ENCODE measurements around the gene TM2D3.

DNA sequence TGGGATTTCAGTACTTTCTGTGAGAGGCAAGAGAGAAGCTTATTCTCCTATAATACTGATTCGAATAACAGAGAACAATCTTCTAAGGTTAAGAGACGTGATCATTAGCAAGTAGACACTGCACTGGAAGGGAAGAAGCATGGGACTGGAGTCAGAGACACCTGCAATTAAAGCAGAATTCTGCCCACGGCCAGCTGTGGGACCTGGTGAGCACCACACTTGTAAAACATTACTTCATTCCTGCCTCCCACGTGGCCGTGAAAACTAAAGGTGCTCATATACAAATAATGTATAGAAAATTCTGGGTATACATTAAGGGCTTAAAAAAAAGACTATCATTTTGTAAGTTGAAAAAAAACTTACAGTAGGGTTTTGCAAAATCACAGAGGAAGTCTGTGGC is 2.0 kb downstream of the TM2D3 start:
- no peak for TF ChIP-seq EZH2phosphoT487 (IDR thresholded peaks at IDR 0.05; ENCODE audit: insufficient read depth, low read depth)
- TF ChIP-seq EZH2 (IDR thresholded peaks at IDR 0.05; ENCODE audit: insufficient read depth, poor library complexity, severe bottlenecking): no peak

Measured in GM23248 (cell line).